K562 (cell line): ENCODE measurements around the gene CUTA. TPM values are rescaled to one million over a fixed set of nuclear protein-coding genes. Genes with fewer than 3 reads are reported as not detected.

ENCODE experiments used
- ATF1 ChIP-seq, 2 experiments: fragments of 450-650 bp in 1 of 2; IDR thresholded peaks; 2 replicates each; pipeline ENCODE4 v1.6.1; 2016; ENCODE audit warnings: missing compliant biosample characterization in 1 of 2, missing genetic modification characterization in 1 of 2
- ATF4 ChIP-seq: fragments of 450-650 bp; formaldehyde crosslinking; IDR thresholded peaks from 2 replicates; pipeline ENCODE4 v1.4.0; 2022; ENCODE audit warnings: mild to moderate bottlenecking, moderate library complexity
- COPS2 ChIP-seq: fragments of 450-650 bp; conservative IDR thresholded peaks from 2 replicates; pipeline ENCODE4 v1.6.1; 2016; ENCODE audit warnings: mild to moderate bottlenecking, moderate library complexity
- FOXK2 ChIP-seq, 2 experiments: fragments of 450-650 bp; IDR thresholded peaks in 1 of 2; conservative IDR thresholded peaks in 1 of 2; 2 replicates each; pipeline ENCODE4 v1.6.1; 2016; ENCODE audit warnings: low read depth in 2 of 2, mild to moderate bottlenecking in 1 of 2
- GATAD2B ChIP-seq: fragments of 450-650 bp; IDR thresholded peaks from 2 replicates; pipeline ENCODE4 v1.6.1; 2017; ENCODE audit warnings: mild to moderate bottlenecking, borderline replicate concordance
- HBP1 ChIP-seq: fragments of 450-650 bp; formaldehyde crosslinking; IDR thresholded peaks from 2 replicates; pipeline ENCODE4 v1.4.0; 2022; ENCODE audit warnings: missing genetic modification characterization
- HMG20A ChIP-seq: fragments of 450-650 bp; formaldehyde crosslinking; conservative IDR thresholded peaks from 2 replicates; pipeline ENCODE4 v1.4.0; 2020; ENCODE audit warnings: mild to moderate bottlenecking, mixed read lengths
- MAZ ChIP-seq, 2 experiments: fragments of 450-650 bp in 1 of 2; sonication (generic) in 1 of 2; formaldehyde crosslinking; IDR thresholded peaks in 1 of 2; conservative IDR thresholded peaks in 1 of 2; 2 replicates each; pipeline versions ENCODE4 v1.4.0 to v1.5.0; 2020; ENCODE audit warnings: mild to moderate bottlenecking in 1 of 2, missing genetic modification reagents in 1 of 2
- MBD2 ChIP-seq: sonication (generic); IDR thresholded peaks from 2 replicates; pipeline ENCODE4 v1.6.1; 2016; ENCODE audit warnings: low read depth, borderline replicate concordance
- MCM2 ChIP-seq: fragments of 450-650 bp; IDR thresholded peaks from 2 replicates; pipeline ENCODE4 v1.6.1; 2017; ENCODE audit warnings: low read depth, mild to moderate bottlenecking
- OTX1 ChIP-seq: fragments of 450-650 bp; formaldehyde crosslinking; IDR thresholded peaks from 2 replicates; pipeline ENCODE4 v1.4.0; 2022; ENCODE audit warnings: mild to moderate bottlenecking
- PRMT5 ChIP-seq: sonication (generic); formaldehyde crosslinking; IDR thresholded peaks from 2 replicates; pipeline ENCODE4 v1.5.0; 2020; ENCODE audit warnings: missing genetic modification reagents
- SMAD4 ChIP-seq: fragments of 250-450 bp; sonication (Bioruptor Pico); conservative IDR thresholded peaks from 2 replicates; pipeline ENCODE4 v1.8.0; 2021; ENCODE audit warnings: inconsistent platforms, mild to moderate bottlenecking, moderate library complexity
- SNAPC5 ChIP-seq: fragments of 250-450 bp; sonication (Bioruptor Pico); IDR thresholded peaks from 2 replicates; pipeline ENCODE4 v1.8.0; 2021; ENCODE audit warnings: moderate library complexity, mild to moderate bottlenecking, inconsistent platforms
- U2AF1 ChIP-seq: fragments of 200-400 bp; formaldehyde crosslinking; optimal IDR thresholded peaks from 2 replicates; pipeline ENCODE3; 2017; ENCODE audit warnings: mild to moderate bottlenecking, low read depth, low read length, moderate library complexity
- ZHX1 ChIP-seq: fragments of 150-350 bp; conservative IDR thresholded peaks from 2 replicates; pipeline ENCODE4 v1.6.1; 2014; ENCODE audit warnings: low read length
- ZNF23 ChIP-seq: fragments of 250-450 bp; sonication (Bioruptor Pico); IDR thresholded peaks from 2 replicates; pipeline ENCODE4 v1.4.0; 2020; ENCODE audit warnings: mild to moderate bottlenecking
- ZNF347 ChIP-seq: fragments of 450-650 bp; formaldehyde crosslinking; IDR thresholded peaks from 2 replicates; pipeline ENCODE4 v1.4.0; 2020; ENCODE audit warnings: low read depth, mild to moderate bottlenecking, moderate library complexity
- ZNF431 ChIP-seq: sonication (generic); formaldehyde crosslinking; IDR thresholded peaks from 2 replicates; pipeline ENCODE4 v1.8.0; 2022; ENCODE audit warnings: mild to moderate bottlenecking, missing genetic modification reagents
- ZNF444 ChIP-seq: fragments of 250-450 bp; sonication (Bioruptor Pico); IDR thresholded peaks from 2 replicates; pipeline ENCODE4 v1.4.0; 2020; ENCODE audit warnings: mild to moderate bottlenecking, moderate library complexity
- ZNF511 ChIP-seq: sonication (generic); formaldehyde crosslinking; IDR thresholded peaks from 2 replicates; pipeline ENCODE4 v1.8.0; 2022; ENCODE audit warnings: mild to moderate bottlenecking, missing genetic modification reagents
- ZNF785 ChIP-seq: fragments of 250-450 bp; sonication (Bioruptor Pico); IDR thresholded peaks from 2 replicates; pipeline ENCODE4 v1.4.0; 2020; ENCODE audit warnings: mild to moderate bottlenecking
- polyA plus RNA-seq, 8 experiments: library from polyadenylated mRNA; depleted of rRNA in 4 of 8; stranded (reverse) in 5 of 8; unstranded in 3 of 8; fragments of >200 nt; fragmentation: Nextera tagmentation in 2 of 8; fragmentation: Illumina TruSeq in 1 of 8; extraction: Ambion mirVana in 2 of 8; extraction: Trizol in 1 of 8; gene quantifications; 2 replicates each; pipeline versions ENCODE4 v1.2.1 to v1.2.3, GENCODE V29; 2011 to 2014; ENCODE audit warnings: inconsistent platforms in 1 of 8, missing spikeins in 1 of 8
- total RNA-seq, 7 experiments: library from RNA; depleted of rRNA in 6 of 7; stranded (reverse); fragments of >200 nt in 6 of 7; fragmentation: Illumina TruSeq in 2 of 7; extraction: Trizol in 2 of 7; gene quantifications; 2 replicates each; pipeline versions ENCODE4 v1.2.1 to v1.2.3, GENCODE V29; 2011 to 2021; ENCODE audit warnings: low replicate concordance in 1 of 7

The CUTA gene
- total and polyA plus RNA-seq, 9 of the 15 experiments (the other 6 are each of a cell fraction or from before 2014, with no cell fraction given) = 166 to 682 (median 310) TPM

GRCh38 chr6:33428224-33428965, 10.5 kb upstream of the CUTA start (continued):
- 0 out of 2 replicates have a peak, but pooled peaks have one; percentile 11 for TF ChIP-seq ATF4 (CRISPR knock-in tag)
- TF ChIP-seq HBP1 (CRISPR knock-in tag) = peak; percentile 57; the same call in 1 of the 2 replicates
- TF ChIP-seq GATAD2B = no peak
- TF ChIP-seq U2AF1 = no peak
- no peak for TF ChIP-seq ZNF785 (CRISPR knock-in tag)
- no peak for TF ChIP-seq ATF1 (CRISPR knock-in tag; IDR thresholded peaks at IDR 0.05)
- TF ChIP-seq ATF1 (tag; IDR thresholded peaks at IDR 0.05) = peak; percentile 46
- peak in 1 of 2 experiments; percentile 88; a peak in 3 of 4 replicates for TF ChIP-seq MAZ (CRISPR knock-in tag; conservative IDR thresholded peaks at IDR 0.05 in 1 of 2, IDR thresholded peaks at IDR 0.05 in 1 of 2)
- no peak for TF ChIP-seq ZNF444 (CRISPR knock-in tag)
- no peak for TF ChIP-seq COPS2
- TF ChIP-seq ZNF431 (CRISPR knock-in tag) = peak; percentile 96
- TF ChIP-seq ZNF347 (CRISPR knock-in tag) = no peak
- TF ChIP-seq ZNF23 (CRISPR knock-in tag) = no peak
- no peak for TF ChIP-seq FOXK2 (conservative IDR thresholded peaks at IDR 0.05 in 1 of 2, IDR thresholded peaks at IDR 0.05 in 1 of 2; ENCODE audit: low read depth in 2 of 2)
- peak; percentile 99 for TF ChIP-seq ZNF511
- TF ChIP-seq MCM2 = no peak
- peak; percentile 81 for TF ChIP-seq SMAD4 (CRISPR knock-in tag)
- no peak for TF ChIP-seq OTX1 (CRISPR knock-in tag)
- no peak for TF ChIP-seq MBD2
- TF ChIP-seq SNAPC5 = no peak
- TF ChIP-seq ZHX1 = no peak
- no peak for TF ChIP-seq HMG20A (CRISPR knock-in tag)
- TF ChIP-seq PRMT5 (CRISPR knock-in tag) = peak; percentile 69; the same call in 1 of the 2 replicates
